Tibial nerve (tissue), 4 donors: ENCODE measurements around the gene TMSB10. TPM values are rescaled to one million over a fixed set of nuclear protein-coding genes. Genes with fewer than 3 reads are reported as not detected.

Experiments used
- DNase-seq, 2 donors: peaks; one replicate each; pipeline ENCODE4 v3.0.0-alpha.2; 2019; ENCODE audit warnings: low spot score in 2 of 2
- H3K27ac ChIP-seq, 4 donors: fragments of 200-600 bp; sonication (generic) in 3 of 4; one replicate each; pipeline ENCODE4 v1.5.1; 2017 to 2019; ENCODE audit warnings: mild to moderate bottlenecking in 1 of 4
- H3K27me3 ChIP-seq, 2 donors: fragments of 200-600 bp; sonication (generic) in 1 of 2; one replicate each; pipeline versions ENCODE4 v1.5.1 to v1.6.0; 2017 to 2019
- H3K36me3 ChIP-seq, 3 donors: fragments of 200-600 bp; sonication (generic); one replicate each; pipeline ENCODE4 v1.5.1; 2018 to 2019
- H3K4me1 ChIP-seq, 4 donors: fragments of 200-600 bp; sonication (generic) in 3 of 4; one replicate each; pipeline ENCODE4 v1.5.1; 2017 to 2019
- H3K4me3 ChIP-seq, 4 donors: fragments of 200-600 bp; sonication (generic) in 3 of 4; one replicate each; pipeline ENCODE4 v1.5.1; 2017 to 2019; ENCODE audit warnings: mild to moderate bottlenecking in 1 of 4, moderate library complexity in 1 of 4
- H3K9me3 ChIP-seq, 4 donors: fragments of 200-600 bp; sonication (generic) in 3 of 4; one replicate each; pipeline ENCODE4 v1.5.1; 2017 to 2019
- EP300 ChIP-seq, 2 donors: sonication (generic); formaldehyde crosslinking; IDR thresholded peaks; one replicate each; pipeline ENCODE4 v1.6.1; 2017; ENCODE audit warnings: antibody characterized with exemption in 2 of 2, mild to moderate bottlenecking in 1 of 2
- POLR2A ChIP-seq, 2 donors: fragments of 450-650 bp; IDR thresholded peaks; one replicate each; pipeline ENCODE4 v1.6.1; 2017; ENCODE audit warnings: antibody characterized with exemption in 2 of 2, mild to moderate bottlenecking in 2 of 2, moderate library complexity in 2 of 2
- WGBS, 2 donors: methylation state at CpG; one replicate each; pipeline ENCODE4 v1.1.5; 2018; 5-methylcytosine and 5-hydroxymethylcytosine counted together
- total RNA-seq, 4 donors: library from RNA; depleted of rRNA; stranded (reverse); fragments of >200 nt; gene quantifications; one replicate each; pipeline ENCODE4 v1.1.0, GENCODE V29; 2016
- TF ChIP-seq, protein P1 (sequence below), 5 experiments: fragments of 200-600 bp in 3 of 5; fragments of 450-650 bp in 2 of 5; sonication (generic) in 3 of 5; IDR thresholded peaks; one replicate each; pipeline ENCODE4 v1.5.1; 2016 to 2019; ENCODE audit warnings: antibody characterized with exemption in 5 of 5, mild to moderate bottlenecking in 3 of 5, moderate library complexity in 2 of 5

TMSB10 gene
- total RNA-seq, 4 donors from 2014 or later: 5,005 to 6,715 (median 5,816) TPM

GRCh38 chr2:84880645-84881521, 24.6 kb upstream of the TMSB10 start, which contains the start of gene TRABD2A:
TSS of gene TRABD2A (minus strand) at chr2:84881084. CDS start at chr2:84881039, 45 bp downstream.
- Histone ChIP-seq H3K36me3 (no peaks in the 10 kb centered on the region), H3K27ac (peak within 1 kb of the TSS in 3 of 4 donors; percentile 40 to 59 (median 50)), H3K4me3 (peak within 1 kb of the TSS; percentile 34 to 61 (median 53)), H3K4me1 (peaks cover 0 to 31% (median 14%) of the 10 kb centered on the region in 4 donors), H3K27me3 (peaks cover 0 to 21% of the 10 kb centered on the region in 2 donors), H3K9me3 (no peaks in the 10 kb centered on the region)
- TF ChIP-seq POLR2A (IDR thresholded peaks at IDR 0.05) (no peak), EP300 (IDR thresholded peaks at IDR 0.05) (no peak)
- TF ChIP-seq, protein P1, sequence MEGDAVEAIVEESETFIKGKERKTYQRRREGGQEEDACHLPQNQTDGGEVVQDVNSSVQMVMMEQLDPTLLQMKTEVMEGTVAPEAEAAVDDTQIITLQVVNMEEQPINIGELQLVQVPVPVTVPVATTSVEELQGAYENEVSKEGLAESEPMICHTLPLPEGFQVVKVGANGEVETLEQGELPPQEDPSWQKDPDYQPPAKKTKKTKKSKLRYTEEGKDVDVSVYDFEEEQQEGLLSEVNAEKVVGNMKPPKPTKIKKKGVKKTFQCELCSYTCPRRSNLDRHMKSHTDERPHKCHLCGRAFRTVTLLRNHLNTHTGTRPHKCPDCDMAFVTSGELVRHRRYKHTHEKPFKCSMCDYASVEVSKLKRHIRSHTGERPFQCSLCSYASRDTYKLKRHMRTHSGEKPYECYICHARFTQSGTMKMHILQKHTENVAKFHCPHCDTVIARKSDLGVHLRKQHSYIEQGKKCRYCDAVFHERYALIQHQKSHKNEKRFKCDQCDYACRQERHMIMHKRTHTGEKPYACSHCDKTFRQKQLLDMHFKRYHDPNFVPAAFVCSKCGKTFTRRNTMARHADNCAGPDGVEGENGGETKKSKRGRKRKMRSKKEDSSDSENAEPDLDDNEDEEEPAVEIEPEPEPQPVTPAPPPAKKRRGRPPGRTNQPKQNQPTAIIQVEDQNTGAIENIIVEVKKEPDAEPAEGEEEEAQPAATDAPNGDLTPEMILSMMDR (IDR thresholded peaks at IDR 0.05): no peak
- 0 to 1% methylated on average over 35 to 47 of the region's 77 CpGs for WGBS, 2 donors
- no peak for DNase-seq

DNA sequence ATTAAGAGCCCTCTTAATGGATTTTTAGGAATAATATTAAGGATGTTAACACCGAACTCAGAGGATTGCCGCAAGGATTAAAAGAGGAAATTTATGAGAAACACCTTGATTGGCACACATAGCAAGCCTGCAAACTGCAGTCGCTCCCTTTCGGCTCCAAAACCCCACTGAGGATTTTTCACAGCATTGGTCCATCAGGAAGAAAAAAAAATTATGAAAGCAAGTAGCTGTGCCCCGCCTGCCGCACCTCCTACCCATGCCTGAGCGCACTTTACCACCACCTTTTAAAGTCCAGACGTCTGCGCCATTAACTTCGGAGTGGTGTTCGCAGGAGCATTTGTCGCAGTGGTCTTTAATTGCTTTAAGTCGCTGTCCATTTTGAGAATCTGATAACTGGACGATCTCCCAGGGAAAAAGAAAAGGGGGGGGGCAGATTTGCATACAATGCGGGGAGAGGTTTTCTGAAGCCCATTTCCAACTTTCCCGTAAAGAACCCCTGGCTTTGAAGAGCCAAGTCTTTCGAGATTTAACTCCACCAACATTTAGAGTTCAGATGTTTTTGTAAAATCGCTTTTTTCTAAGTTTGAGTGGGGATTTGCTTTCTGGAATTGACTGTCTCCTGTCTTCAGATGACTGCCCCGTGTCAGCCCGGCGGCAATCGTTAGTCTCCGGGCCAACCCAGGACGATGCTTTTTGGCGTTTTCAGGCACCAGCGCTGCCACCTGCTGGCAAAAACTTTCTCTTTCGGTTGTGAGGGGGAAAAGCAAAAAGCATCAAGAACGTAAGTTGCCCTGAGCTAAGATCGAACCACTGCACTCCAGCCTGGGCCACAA, 23.7 kb upstream of the TMSB10 start:
- DNase-seq: peak; percentile 67 to 84
- H3K9me3 ChIP-seq: no peaks in the 10 kb centered on the region
- H3K4me1 ChIP-seq: peaks cover 0 to 31% (median 14%) of the 10 kb centered on the region in 4 donors
- peak overlapping the region in 2 of 4 donors; percentile 50 to 59 for H3K27ac ChIP-seq
- H3K4me3 ChIP-seq: peak overlapping the region; percentile 34 to 61 (median 53)
- H3K36me3 ChIP-seq: no peaks in the 10 kb centered on the region
- WGBS, 2 donors: 1 to 2% methylated on average over 29 of the region's 29 CpGs
- peaks cover 0 to 21% of the 10 kb centered on the region in 2 donors for H3K27me3 ChIP-seq
- TF ChIP-seq POLR2A (IDR thresholded peaks at IDR 0.05) (no peak), EP300 (IDR thresholded peaks at IDR 0.05) (peak in 1 of 2 donors; percentile 58)
- TF ChIP-seq, protein P1 (IDR thresholded peaks at IDR 0.05): peak; percentile 57 to 81 (median 74)

- DNase-seq: no peak
- Histone ChIP-seq H3K9me3 (no peaks in the 10 kb centered on the region), H3K27ac (peak overlapping the region in 1 of 4 donors; percentile 50), H3K36me3 (no peaks in the 10 kb centered on the region), H3K4me1 (peaks cover 0 to 31% (median 14%) of the 10 kb centered on the region in 4 donors), H3K4me3 (peak overlapping the region in 1 of 4 donors; percentile 49), H3K27me3 (peaks cover 0 to 21% of the 10 kb centered on the region in 2 donors)
- TF ChIP-seq, protein P1 (IDR thresholded peaks at IDR 0.05): peak in 2 of 5 experiments; percentile 3 to 6
- TF ChIP-seq EP300 (IDR thresholded peaks at IDR 0.05): no peak
- WGBS, 2 donors: 62 to 69% methylated on average over 3 of the region's 3 CpGs
Observed at GRCh38 chr2:84882414-84882738, 23.1 kb upstream of the TMSB10 start.

GRCh38 chr2:84882775-84883550, 22.5 kb upstream of the TMSB10 start:
- DNase-seq: no peak
- Histone ChIP-seq H3K36me3 (no peaks in the 10 kb centered on the region), H3K4me1 (peaks cover 0 to 31% (median 14%) of the 10 kb centered on the region in 4 donors), H3K27me3 (peaks cover 0 to 21% of the 10 kb centered on the region in 2 donors), H3K27ac (no peak overlapping the region), H3K9me3 (no peaks in the 10 kb centered on the region), H3K4me3 (no peak overlapping the region)
- TF ChIP-seq POLR2A (IDR thresholded peaks at IDR 0.05): no peak
- no peak for TF ChIP-seq EP300 (IDR thresholded peaks at IDR 0.05)
- TF ChIP-seq, protein P1 (IDR thresholded peaks at IDR 0.05): no peak
- 93 to 95% methylated on average over 4 of the region's 4 CpGs for WGBS, 2 donors
